Measurements from ENCODE around the gene PRR5.

The PRR5 gene, protein sequence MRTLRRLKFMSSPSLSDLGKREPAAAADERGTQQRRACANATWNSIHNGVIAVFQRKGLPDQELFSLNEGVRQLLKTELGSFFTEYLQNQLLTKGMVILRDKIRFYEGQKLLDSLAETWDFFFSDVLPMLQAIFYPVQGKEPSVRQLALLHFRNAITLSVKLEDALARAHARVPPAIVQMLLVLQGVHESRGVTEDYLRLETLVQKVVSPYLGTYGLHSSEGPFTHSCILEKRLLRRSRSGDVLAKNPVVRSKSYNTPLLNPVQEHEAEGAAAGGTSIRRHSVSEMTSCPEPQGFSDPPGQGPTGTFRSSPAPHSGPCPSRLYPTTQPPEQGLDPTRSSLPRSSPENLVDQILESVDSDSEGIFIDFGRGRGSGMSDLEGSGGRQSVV

GRCh38 chr22:44701824-44702478 is at the start of gene PRR5:
Gene PRR5 (plus strand): TSS chr22:44702204. CDS start chr22:44702475, 271 bp downstream.
- peak; percentile 90 for DNase-seq

GRCh38 chr22:44652866-44653265 is 49.1 kb upstream of the PRR5 start:
- peak; percentile 42 for DNase-seq

- no peak for DNase-seq
Observed at GRCh38 chr22:44658311-44658953, 43.6 kb upstream of the PRR5 start.

GRCh38 chr22:44659140-44659539 is 42.9 kb upstream of the PRR5 start:
- DNase-seq = no peak

DNA sequence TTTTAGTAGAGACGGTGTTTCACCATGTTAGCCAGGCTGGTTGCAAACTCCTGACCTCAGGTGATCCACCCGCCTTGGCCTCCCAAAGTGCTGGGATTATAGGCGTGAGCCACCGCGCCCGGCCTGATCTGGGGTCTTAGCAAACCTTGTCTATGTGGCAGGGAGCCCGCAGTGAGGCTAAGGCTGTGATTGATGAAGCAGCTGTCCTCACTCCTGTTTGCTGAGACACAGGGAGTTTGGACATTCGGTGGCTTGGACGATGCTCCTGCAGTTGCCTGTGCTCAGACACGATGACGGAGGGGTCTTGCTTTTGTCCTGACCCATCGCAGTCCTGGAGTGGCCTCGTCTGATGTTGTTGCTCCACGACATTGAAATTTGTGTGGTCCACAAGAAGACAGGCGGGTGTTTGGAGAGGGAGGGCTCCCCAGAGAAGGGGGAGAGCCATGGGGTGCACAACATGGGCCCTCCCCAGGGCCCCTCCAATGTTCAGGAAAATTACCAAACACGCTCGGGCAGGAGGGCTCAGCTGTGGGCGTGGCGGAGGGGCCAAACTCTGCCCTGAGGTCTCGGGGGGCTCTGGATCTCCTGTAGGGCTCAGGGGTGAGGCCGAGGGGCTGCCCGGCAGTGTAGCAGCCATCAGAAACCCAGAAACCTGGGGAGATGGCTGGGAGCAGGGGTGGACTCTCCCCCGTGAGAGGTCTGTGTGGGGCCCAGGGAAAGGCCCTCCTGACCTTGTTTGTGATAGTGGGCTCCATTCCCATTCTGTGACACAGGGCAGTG is 41.8 kb upstream of the PRR5 start:
- no peak for DNase-seq

DNA sequence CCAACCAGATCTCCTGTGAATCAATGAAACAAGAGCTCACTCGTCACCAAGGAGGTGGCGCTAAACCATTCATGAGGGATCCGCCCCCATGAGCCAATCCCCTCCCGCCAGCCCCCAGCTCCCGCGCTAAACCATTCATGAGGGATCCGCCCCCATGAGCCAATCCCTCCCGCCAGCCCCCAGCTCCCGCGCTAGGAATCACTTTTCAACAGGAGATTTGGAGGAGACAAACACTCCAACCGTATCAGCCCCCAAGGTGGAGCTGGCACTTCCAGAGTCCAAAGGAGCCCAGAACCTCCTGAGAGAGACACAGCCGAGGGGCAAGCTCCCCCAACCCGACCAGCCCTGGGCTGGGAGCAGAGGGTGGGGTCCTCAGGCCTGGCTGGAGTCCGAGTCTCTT is 40.9 kb upstream of the PRR5 start:
- DNase-seq = no peak

DNA sequence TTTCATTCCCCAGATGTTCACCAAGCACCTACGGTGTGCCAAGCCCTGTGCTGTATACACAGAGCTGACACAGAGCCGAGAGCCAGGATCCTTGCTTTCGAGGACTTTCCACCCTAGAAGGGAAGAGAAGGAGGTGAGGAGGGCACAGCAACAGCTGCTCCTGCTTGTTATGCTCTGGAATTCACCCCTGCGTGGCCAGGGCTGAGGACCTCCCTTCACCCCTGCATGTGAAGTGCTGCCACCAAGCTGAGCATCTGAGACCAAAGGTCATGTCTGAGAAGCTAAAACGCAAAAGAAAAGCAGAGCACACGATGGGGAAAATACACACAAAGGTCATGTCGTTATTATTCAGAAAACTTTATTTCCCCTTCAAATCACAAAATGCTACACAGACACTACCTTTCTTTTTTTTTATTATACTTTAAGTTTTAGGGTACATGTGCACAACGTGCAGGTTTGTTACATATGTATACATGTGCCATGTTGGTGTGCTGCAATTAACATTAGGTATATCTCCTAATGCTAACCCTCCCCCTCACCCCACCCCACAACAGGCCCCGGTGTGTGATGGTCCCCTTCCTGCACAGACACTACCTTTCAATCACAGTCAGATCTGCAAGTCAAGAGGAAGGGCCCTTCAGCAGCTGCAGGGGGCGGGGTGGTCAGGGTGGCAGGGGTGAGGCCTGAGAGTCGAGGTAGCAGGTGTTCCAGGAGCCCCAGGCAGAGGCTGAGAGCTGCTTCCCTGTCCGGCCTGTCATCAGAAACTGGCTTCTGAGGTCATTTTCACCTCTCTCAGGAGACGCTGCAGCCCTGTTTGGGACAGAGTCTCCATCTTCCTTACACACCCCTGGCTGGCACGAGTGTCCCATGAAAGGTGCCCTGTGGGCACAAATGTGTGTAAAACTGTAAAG is 40.1 kb upstream of the PRR5 start:
- DNase-seq = no peak

DNA sequence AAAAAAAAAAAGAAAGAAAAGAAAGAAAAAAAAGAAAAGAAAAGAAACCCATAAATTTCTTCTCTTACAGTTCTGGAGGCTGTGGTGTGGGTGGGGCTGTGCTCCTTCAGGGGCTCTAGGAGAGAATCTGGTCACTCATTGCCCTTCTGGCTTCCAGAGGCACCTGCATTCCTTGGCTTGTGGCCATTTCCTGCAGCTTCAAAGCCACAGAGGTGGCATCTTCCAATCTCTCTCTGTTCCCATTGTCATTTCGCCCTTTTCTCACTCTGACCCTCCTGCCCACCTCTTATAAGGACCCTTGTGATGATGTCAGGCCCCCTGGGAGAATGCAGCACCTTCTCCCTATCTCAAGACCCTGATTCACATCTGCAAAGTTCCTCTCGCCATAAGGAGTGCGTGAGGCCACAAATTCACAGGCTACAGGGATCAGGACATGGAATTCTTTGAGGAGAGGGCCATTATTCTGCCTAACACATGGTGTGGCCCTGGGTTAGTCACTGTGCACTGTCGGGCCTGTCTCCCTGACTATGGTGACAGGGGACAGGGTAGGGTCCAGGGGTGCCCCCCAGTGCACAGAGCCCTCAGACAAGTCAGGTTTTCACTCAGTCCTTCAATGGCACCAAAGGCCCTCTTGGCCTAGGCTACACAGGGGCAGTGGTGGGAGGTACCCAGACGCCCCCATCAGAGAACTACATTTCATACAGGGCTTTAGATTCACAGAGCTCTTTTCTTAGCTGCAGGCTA is 38.6 kb upstream of the PRR5 start:
- DNase-seq = no peak

- DNase-seq = peak; percentile 68
Observed at GRCh38 chr22:44664149-44664548, 37.9 kb upstream of the PRR5 start.

DNA sequence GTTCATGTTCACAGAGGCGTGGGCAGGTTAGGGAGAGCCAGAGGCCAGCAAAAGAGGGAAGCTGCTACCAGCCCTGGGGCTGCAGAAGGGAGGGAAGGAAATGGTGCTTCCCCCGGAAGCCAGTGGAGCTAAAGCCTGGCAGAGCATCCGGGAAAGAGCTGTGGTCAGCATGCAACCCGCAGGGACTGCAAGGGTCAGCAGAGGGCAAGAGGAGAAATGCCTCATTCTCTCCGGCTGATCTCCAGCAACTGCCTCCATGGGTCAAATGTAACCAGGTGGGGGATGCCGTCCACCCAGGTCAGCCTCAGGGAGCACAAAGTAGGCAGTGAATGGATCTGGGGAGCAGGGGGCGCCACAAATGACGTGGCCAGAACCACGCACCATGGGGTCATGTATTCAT is 36.9 kb upstream of the PRR5 start:
- DNase-seq = no peak

- no peak for DNase-seq
Observed at GRCh38 chr22:44666207-44666585, 35.8 kb upstream of the PRR5 start.

- no peak for DNase-seq
Observed at GRCh38 chr22:44667276-44667675, 34.7 kb upstream of the PRR5 start.

DNA sequence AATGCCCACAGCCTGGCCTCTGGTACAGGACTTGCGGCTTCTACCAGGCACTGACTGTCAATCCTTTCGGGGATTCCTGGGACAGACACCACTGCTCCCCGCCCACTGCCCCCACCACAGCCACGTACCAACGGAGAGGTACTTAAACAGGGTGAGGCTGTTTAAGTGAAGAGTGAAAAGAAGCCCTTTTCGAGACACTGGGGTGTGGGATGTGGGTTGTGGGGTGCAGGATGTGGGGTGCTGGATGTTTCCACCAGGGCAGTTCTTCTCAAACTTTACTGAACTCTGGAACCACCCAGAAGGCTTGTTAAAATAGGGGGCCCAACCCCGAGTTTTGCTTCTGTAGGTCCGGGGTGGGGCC is 34.2 kb upstream of the PRR5 start:
- peak; percentile 84 for DNase-seq

DNA sequence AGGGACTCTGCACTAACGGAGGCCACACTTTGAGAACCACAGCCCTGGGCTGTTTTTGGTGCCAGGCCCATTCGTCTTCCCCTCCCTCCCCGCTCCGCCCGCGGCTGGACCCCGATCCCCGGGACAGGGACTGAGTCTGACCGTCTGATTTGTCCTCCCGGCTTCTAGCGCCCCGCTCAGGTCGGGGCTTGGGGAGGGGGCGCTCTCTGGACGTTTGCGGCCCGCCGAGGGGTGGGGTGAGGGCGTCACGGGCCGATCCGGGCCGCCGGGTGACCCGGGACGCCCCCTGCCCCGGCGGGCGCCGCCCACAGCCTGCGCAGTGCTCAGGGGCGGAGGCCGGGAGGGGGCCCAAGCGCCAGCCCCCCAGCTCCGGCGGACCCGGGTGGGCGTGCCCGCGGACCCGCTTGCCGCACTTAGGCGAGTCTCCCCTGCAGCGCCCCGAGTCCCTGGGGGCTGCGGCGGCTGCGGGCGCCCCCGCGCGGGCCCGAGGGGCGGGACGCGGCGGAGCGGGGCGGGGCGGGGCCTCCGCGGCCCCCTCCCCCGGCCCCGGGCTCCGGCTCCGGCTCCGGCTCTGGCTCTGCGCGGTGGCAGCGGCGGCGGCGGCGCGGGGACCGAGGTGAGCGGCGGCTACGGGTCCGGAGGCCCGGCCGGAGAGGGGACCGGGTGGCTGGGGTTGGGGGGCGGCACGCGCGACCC is 33.7 kb upstream of the PRR5 start:
- peak; percentile 59 for DNase-seq

DNA sequence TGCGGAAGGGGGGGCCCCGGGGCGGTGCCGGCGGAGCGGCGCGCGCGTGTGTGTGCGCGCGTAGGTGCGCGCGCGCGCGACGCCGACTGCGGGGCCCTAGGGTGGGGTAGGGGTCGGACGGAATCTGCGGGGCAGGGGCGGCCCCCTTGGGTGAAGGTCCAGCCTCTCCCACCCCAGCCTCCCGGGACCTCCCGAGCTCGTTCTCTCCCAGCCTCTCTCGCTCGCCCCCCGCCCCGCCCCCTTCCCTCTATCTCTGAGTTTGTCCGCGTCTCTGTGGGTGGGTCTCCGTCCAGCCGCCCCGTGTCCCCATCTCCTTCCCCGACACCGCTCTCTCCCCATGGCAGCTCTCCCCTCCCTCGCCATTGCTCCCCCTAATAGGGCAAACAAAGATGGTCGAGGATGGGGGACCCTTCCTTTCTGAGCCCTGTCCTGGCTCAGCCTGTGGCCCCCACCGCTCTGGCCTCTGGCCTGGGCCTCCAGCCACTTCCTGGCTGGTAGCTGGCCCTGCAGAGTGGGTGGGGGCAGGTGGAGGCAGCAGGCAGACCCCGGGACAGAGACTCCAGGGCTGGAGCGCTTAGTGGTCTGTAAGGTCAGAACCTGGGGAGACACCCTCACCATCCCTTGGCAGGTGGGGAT is 33.0 kb upstream of the PRR5 start:
- no peak for DNase-seq

DNA sequence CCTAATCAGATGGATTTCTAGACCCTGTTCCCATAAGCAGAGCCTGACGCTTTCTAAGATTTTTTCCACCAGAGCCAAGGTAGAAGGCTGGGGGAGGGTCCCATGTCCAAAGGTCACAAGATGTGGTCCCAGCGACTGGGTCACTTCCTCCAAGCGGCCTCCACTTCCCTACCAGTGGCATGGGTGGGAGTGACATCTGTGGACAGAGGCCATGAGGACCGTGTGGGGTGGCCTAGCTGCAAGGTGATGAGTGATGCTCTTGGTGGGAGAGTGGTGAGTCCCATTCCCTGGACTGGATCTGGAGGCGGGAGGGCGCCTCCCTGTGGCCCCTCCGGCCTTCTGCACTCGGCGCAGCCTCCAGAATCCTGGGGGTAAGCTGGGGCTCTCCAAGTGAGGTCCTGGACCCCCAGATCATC is 32.4 kb upstream of the PRR5 start:
- DNase-seq = no peak

DNA sequence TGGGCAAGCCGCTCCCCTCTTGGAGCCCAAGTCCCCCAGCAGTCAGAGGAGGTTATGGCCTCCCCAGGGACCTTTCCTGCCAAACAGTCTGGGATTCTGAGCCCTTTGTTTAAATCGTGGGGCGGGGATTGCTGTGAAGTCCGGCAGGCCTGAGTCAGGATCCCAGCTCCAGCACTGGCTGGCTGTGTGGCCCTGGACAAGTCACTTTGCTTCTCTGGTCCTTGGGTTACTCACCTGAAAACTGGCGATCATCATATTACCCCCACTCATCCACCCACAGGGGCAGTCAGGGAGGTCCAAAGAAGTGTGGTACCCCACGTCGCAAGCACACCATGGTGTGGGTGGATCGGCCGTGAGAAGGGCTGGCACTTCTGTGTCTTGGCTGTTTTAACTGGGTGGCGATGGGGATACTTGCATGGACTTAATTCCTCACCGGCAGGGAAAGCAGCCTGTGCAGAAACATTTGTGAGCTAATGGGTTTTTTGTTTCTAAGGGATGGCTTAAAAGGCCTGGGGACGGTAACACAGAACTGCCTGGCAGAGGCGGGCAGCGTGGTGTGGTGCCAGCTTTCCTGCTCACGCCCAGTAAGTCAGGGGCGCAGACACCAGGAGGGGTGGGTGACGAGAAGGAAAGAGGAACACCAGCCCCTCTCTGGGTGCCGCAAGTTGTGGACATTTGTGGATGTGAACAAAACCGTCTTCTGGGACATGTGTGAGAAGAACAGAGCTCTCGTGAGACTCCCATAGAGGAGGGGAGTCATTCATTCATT is 31.6 kb upstream of the PRR5 start:
- no peak for DNase-seq

- DNase-seq = peak; percentile 47
Observed at GRCh38 chr22:44671742-44672141, 30.3 kb upstream of the PRR5 start.

GRCh38 chr22:44672632-44673031 is 29.4 kb upstream of the PRR5 start:
- DNase-seq = no peak

- DNase-seq = no peak
Observed at GRCh38 chr22:44673406-44673805, 28.6 kb upstream of the PRR5 start.

Measured in CD4-positive, alpha-beta T cell treated with Interleukin-17A for 1 hour (primary cell).